ENCODE data around the gene PIK3CA.

DNA sequence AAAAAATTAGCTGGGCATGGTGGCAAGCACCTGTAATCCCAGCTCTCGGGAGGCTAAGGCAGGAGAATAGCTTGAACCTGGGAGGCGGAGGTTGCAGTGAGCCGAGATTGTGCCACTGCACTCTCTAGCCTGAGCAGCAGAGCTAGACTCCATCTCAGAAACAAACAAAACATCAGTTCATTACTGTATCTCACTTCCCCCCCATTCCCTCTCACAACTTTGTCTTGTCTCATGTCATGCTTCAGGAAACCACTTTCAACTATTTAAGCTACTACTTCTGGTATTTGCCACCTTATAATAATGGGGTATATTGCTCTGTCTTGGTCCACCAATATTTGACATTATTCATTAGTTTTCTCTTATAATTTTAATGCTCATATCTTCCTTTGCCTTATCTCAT is 26.2 kb downstream of the PIK3CA start:
- TF ChIP-seq FOXP2 (optimal IDR thresholded peaks at IDR 0.05; ENCODE audit: control extremely low read depth, extremely low read length, insufficient read depth) (no peak), EZH2 (IDR thresholded peaks at IDR 0.05) (no peak)
